HUES64 (cell line): ENCODE measurements around the gene POU6F1.

Source experiments
- H3K27ac ChIP-seq: 2 replicates; pipeline ENCODE4 v1.7.0; 2013; ENCODE audit warnings: low read depth, low read length, inconsistent platforms
- H3K27me3 ChIP-seq: 2 replicates; pipeline ENCODE4 v1.6.1; 2013; ENCODE audit warnings: mild to moderate bottlenecking, low read length; ENCODE audit not compliant: insufficient read depth
- H3K36me3 ChIP-seq: 2 replicates; pipeline ENCODE4 v1.6.1; 2013; ENCODE audit warnings: mild to moderate bottlenecking, low read length; ENCODE audit not compliant: insufficient read depth
- H3K4me1 ChIP-seq: 2 replicates; pipeline ENCODE4 v1.6.1; 2013; ENCODE audit warnings: mild to moderate bottlenecking, low read length, moderate library complexity; ENCODE audit not compliant: insufficient read depth
- H3K4me3 ChIP-seq: 2 replicates; pipeline ENCODE4 v1.5.1; 2013; ENCODE audit warnings: mild to moderate bottlenecking, low read length, moderate library complexity
- H3K9ac ChIP-seq: 2 replicates; pipeline ENCODE4 v1.6.1; 2013; ENCODE audit warnings: mild to moderate bottlenecking, low read depth, low read length
- H3K9me3 ChIP-seq: 2 replicates; pipeline ENCODE4 v1.6.1; 2013; ENCODE audit warnings: low read depth, low read length; ENCODE audit not compliant: insufficient read depth
- WGBS: fragments of 150-250, 120-280 bp; methylation state at CpG from one replicate; pipeline ENCODE4 v1.1.7; 2013; ENCODE audit warnings: missing lambda C conversion rate; 5-methylcytosine and 5-hydroxymethylcytosine counted together

Gene POU6F1

DNA sequence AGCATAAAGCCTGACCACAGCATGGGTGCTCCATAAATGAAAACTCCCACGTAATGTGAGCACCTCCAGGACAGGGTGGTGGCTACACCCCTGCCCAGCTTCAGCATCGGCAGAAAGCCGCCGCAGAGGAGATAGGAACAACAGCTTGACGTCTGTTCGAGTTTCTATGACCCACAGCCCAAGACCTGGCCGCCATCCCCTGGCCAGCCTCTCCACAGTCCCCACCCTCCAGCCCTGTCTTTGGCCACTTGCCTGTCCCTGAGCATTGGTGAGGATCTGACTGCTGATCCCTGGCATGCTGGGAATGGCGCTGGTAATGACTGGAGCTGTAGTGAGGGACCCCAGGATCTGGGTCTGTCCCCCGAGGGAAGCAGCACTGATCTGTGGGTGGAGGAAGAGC, 21.3 kb downstream of the POU6F1 start:
- no peaks in the 10 kb centered on the region for H3K27me3 ChIP-seq
- no peaks in the 10 kb centered on the region for H3K36me3 ChIP-seq
- H3K4me3 ChIP-seq: no peak overlapping the region
- WGBS: 95% methylated on average over 9 of the region's 9 CpGs
- H3K27ac ChIP-seq: no peak overlapping the region
- H3K4me1 ChIP-seq: no peaks in the 10 kb centered on the region
- H3K9ac ChIP-seq: no peak overlapping the region
- no peaks in the 10 kb centered on the region for H3K9me3 ChIP-seq

DNA sequence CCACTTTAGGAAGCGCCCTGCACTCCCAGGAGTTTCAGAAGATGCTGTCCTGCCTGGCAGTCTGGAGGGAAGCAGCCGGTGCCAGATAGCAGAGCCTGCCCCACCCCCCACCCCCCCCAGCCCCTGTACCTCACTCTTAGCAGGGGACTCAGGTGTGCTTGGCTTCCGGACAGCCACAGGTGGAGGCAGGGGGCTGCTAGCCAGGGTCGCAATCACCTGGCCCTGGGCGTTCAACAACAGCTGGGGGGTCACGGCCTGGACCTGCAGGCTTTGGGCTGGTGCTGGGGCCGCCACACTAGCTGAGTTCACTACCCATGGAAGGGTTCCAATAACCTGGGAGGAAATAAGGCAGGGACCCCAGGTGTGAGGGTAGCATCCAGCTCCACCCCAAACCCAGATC, 22.0 kb downstream of the POU6F1 start:
- 89% methylated on average over 7 of the region's 7 CpGs for WGBS
- Histone ChIP-seq H3K27me3 (no peaks in the 10 kb centered on the region), H3K4me3 (no peak overlapping the region), H3K36me3 (no peaks in the 10 kb centered on the region), H3K9me3 (no peaks in the 10 kb centered on the region), H3K27ac (no peak overlapping the region), H3K9ac (no peak overlapping the region), H3K4me1 (no peaks in the 10 kb centered on the region)

GRCh38 chr12:51192284-51192671, 25.6 kb downstream of the POU6F1 start:
- WGBS: 95% methylated on average over 5 of the region's 5 CpGs
- Histone ChIP-seq H3K27me3 (no peaks in the 10 kb centered on the region), H3K36me3 (no peaks in the 10 kb centered on the region; the same call in 1 of the 2 replicates), H3K4me1 (no peaks in the 10 kb centered on the region; the same call in 1 of the 2 replicates), H3K4me3 (no peak overlapping the region), H3K9me3 (no peaks in the 10 kb centered on the region), H3K9ac (no peak overlapping the region), H3K27ac (no peak overlapping the region)

- H3K9me3 ChIP-seq: no peaks in the 10 kb centered on the region
- WGBS: 91% methylated on average over 12 of the region's 12 CpGs
These were observed 26.2 kb downstream of the POU6F1 start for GRCh38 chr12:51191516-51192283.

DNA sequence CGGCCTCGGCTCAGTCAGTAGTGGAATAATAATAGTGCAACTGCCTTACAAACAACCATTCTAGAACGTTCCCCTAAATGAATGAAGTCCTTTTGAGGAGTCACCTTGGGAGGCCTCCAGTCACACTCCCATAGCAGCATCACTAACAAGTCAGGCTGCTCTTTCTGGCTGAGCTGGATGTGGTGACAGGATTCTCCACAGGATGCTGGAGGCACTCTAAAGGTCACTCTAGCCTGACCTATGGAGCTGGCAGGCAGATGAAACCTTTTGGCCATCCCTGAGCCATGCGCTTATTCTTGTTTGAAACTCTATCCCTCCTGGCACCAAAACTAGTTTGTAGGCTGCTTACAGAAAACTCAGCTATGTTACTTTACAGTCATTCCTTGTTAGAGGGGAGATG, 27.0 kb downstream of the POU6F1 start:
- WGBS: 88% methylated on average over 4 of the region's 4 CpGs
- Histone ChIP-seq H3K4me3 (no peak overlapping the region), H3K9ac (no peak overlapping the region), H3K36me3 (no peaks in the 10 kb centered on the region; the same call in 1 of the 2 replicates), H3K27ac (no peak overlapping the region), H3K9me3 (no peaks in the 10 kb centered on the region), H3K27me3 (no peaks in the 10 kb centered on the region), H3K4me1 (no peaks in the 10 kb centered on the region; the same call in 1 of the 2 replicates)

More at GRCh38 chr12:51191516-51192283, 26.2 kb downstream of the POU6F1 start:
- H3K36me3 ChIP-seq: no peaks in the 10 kb centered on the region; the same call in 1 of the 2 replicates
- no peak overlapping the region for H3K27ac ChIP-seq
- no peaks in the 10 kb centered on the region; the same call in 1 of the 2 replicates for H3K4me1 ChIP-seq
- no peaks in the 10 kb centered on the region for H3K27me3 ChIP-seq
- no peak overlapping the region for H3K9ac ChIP-seq
- H3K4me3 ChIP-seq: no peak overlapping the region

GRCh38 chr12:51189790-51190355, 28.0 kb downstream of the POU6F1 start:
- Histone ChIP-seq H3K9me3 (no peaks in the 10 kb centered on the region), H3K36me3 (no peaks in the 10 kb centered on the region; the same call in 1 of the 2 replicates), H3K27me3 (no peaks in the 10 kb centered on the region), H3K4me3 (no peak overlapping the region), H3K9ac (no peak overlapping the region), H3K4me1 (no peaks in the 10 kb centered on the region; the same call in 1 of the 2 replicates), H3K27ac (no peak overlapping the region)
- WGBS: 94% methylated on average over 14 of the region's 14 CpGs

GRCh38 chr12:51188359-51189051, 29.4 kb downstream of the POU6F1 start:
- Histone ChIP-seq H3K36me3 (no peaks in the 10 kb centered on the region; the same call in 1 of the 2 replicates), H3K9me3 (no peaks in the 10 kb centered on the region), H3K27me3 (no peaks in the 10 kb centered on the region), H3K4me3 (no peak overlapping the region), H3K4me1 (no peaks in the 10 kb centered on the region; the same call in 1 of the 2 replicates), H3K27ac (no peak overlapping the region), H3K9ac (no peak overlapping the region)
- WGBS: 96% methylated on average over 14 of the region's 14 CpGs

DNA sequence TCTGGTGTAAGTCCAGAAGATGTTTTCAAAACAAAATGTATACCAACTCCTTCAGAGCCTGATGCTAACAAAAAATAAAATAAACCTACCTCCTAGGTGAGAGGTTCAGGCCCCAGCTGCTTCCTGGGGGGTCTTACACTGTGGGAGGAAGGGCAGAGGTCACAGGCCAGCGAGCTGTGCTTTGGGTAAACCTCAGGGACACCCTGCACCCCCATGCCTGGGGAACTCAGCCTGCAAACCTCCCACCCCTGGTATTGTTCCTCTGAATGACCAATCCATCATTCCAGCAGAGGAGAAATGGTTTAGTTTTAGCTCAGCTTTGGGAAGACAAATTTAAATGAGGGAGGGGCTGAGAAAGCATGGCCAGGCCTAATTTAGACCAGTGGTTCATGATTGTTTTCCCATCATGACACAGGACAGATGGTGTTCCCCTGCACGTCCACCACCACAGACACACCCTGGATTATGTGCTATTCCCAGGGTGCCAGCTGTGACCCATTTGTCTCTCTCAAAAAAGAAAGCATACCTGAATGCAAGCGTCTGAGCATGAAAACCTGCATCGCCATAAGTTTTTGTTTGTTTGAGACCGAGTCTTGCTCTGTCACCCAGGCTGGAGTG, 30.4 kb downstream of the POU6F1 start:
- no peak overlapping the region for H3K27ac ChIP-seq
- WGBS: 80% methylated on average over 5 of the region's 5 CpGs
- H3K4me3 ChIP-seq: no peak overlapping the region
- H3K4me1 ChIP-seq: no peaks in the 10 kb centered on the region; the same call in 1 of the 2 replicates
- no peaks in the 10 kb centered on the region for H3K27me3 ChIP-seq
- H3K9ac ChIP-seq: no peak overlapping the region
- no peaks in the 10 kb centered on the region for H3K9me3 ChIP-seq
- H3K36me3 ChIP-seq: no peaks in the 10 kb centered on the region; the same call in 1 of the 2 replicates

DNA sequence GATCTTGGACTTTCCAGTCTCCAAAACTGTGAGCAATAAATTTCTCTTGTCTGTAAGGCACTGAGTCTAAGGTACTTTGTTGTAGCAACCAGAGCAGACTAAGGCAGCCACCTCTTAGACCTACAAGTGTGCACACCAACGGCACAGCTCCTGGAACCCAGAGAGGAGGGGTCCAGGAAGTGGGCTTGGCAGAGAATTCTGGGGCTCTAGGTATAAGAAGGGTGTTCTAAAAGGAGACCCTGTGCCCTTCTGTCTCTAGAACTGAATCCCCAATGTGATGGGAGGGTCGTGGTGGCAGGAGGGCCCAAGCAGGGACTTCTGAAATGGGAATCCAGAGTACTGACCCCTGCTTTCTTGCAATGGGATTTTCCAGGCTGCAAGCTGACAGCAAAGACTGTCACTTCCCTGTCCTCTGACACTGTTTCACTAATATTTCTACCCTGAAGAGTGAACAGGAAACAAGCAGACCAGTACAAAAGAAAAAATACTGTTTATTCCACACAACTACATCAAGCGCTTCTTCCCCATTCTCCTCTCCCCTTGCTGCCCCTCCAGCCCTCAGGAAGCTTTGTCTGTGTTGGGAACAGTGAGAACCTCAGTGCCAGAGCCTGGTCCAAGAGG, 31.3 kb downstream of the POU6F1 start:
- H3K27me3 ChIP-seq: no peaks in the 10 kb centered on the region
- H3K36me3 ChIP-seq: no peaks in the 10 kb centered on the region; the same call in 1 of the 2 replicates
- no peaks in the 10 kb centered on the region; the same call in 1 of the 2 replicates for H3K4me1 ChIP-seq
- no peak overlapping the region for H3K4me3 ChIP-seq
- 0 out of 2 replicates have a peak overlapping the region, but pooled peaks have one; percentile 12 for H3K9ac ChIP-seq
- H3K9me3 ChIP-seq: no peaks in the 10 kb centered on the region
- H3K27ac ChIP-seq: no peak overlapping the region
- 88% methylated on average over 3 of the region's 3 CpGs for WGBS

DNA sequence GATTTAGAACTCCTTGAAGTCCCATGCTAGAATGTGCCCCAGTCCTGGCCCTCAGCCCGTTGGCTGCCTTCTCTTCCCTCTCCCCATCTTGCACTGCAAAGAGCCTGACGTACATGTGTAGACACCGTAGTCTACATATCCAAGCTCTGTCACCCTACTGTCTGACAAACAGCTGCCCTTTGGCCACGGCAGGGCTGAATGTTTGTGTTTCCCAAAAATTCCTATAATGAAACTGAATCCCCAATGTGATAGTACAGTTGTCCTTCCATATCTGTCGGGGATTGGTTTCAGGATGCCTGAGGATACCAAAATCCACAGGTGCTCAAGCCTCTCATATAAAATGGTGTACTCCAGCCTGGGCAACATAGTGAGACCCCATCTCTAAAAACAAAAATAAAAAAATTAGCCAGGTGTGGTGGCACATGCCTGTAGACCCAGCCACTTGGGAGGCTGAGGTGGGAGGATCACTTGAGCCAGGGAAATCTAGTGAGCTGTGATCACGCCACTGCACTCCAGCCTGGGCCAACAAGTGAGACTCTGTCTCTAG, 32.6 kb downstream of the POU6F1 start:
- WGBS: 94% methylated on average over 6 of the region's 6 CpGs
- Histone ChIP-seq H3K27me3 (no peaks in the 10 kb centered on the region), H3K36me3 (no peaks in the 10 kb centered on the region; the same call in 1 of the 2 replicates), H3K9ac (no peak overlapping the region), H3K9me3 (no peaks in the 10 kb centered on the region), H3K27ac (no peak overlapping the region), H3K4me1 (no peaks in the 10 kb centered on the region; the same call in 1 of the 2 replicates), H3K4me3 (no peak overlapping the region)
